Effector CD8-positive, alpha-beta T cell (primary cell): Measurements from ENCODE around the gene CFAP299.

Experiments used
- DNase-seq: peaks from one replicate; lab custom pipeline; 2025; lab: John Stamatoyannopoulos, UW

The CFAP299 gene

DNA sequence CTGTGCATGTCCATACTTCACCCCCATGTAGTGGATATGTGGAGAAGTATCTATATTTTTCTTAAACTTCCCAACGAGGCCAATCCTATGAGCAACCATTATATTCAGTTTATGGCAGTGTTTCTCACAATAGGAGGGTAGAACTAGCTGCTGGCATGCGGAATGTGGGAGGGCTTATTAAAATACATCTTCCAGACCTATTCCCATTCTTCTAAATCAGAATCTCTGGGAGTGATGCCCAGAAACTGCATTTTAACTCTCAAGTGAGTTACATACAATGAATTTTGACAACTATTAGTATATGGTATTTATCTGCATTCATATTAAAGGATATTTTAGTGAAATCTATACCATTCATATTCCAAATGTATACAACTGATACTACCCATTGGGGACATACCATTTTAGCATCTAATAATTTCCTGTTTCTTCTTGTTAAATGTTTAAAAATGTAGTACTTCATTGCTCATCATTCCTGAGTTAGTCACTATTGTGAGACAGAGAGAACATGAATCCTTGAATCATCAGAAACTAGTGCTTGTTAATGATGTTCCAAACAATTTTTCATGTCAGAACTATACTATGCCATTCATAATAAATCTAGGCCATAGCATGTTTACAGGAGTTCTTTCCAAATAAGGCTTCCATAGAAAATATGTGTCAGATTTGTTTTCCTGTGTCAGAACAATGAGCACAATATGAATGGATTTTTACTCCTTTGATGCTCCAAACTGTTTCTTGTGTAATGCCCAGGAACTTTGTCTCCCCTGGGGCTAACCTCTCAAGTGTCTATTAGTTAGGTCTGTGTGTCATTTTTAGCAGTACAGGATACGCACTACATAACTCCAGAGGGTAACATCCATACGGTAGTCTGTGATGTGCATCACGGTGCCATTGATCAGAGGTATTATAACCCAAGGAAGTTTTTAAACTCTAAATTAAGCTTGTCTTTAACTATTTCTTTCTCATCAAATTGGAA is 496.1 kb downstream of the CFAP299 start:
- no peak for DNase-seq

DNA sequence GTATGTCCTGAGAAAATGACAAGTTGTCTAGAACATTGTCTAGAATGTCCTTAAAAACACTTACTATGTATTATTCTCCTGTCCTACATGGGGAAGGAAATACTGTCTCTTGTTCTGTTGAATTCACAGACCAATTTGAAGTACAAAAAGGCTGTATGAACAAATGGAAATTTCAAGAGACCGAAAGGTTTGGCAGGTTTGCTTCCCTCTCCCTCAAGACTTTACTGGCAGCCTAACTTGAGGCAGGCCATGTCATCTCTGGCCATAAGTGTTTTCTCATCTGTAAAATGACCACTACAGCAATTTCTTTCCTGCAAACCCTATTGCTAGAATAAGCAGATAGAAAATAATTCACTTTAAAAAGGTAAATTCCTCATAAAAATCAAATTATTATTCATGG is 503.8 kb downstream of the CFAP299 start:
- no peak for DNase-seq

DNA sequence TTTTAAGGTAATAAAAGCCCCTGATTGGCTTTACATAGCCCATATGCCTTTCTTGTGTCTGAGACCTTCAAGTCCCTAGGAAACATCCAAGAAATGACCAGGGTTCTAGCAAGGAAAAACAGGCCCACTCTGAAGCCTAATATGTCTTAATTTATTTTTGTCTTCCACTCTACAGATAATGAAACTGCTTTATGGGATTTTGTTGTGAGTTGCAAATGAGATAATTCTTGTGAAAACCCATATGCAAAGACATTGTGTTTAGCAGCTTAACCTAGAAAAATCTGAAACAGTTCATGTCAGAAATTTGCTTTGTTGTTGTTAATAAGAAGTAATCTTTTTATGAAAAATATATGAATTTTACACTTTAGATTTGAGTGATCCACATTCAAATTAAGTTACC is 504.3 kb downstream of the CFAP299 start:
- no peak for DNase-seq

DNA sequence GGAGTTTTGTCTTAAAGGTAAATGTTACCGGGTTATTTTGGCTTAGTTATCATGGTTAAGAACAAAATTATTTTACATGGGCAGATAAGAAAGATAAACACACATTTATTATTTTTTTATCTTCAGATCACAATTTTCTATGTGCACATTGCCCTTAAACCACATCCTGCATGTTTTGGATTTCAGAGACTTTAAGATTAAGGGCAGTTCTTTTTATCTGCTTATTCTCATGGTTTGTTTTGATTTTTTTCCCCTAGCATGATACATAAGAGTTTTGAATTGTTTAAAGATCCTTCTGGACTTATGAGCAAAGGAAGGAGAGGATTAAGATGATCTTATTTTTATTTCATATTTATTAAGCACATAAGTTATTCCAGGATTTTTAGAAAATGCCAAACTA is 504.9 kb downstream of the CFAP299 start:
- no peak for DNase-seq

- DNase-seq = no peak
These were observed 506.2 kb downstream of the CFAP299 start for GRCh38 chr4:80841587-80842281.

- DNase-seq = no peak
These were observed 510.7 kb downstream of the CFAP299 start for GRCh38 chr4:80846210-80846609.

DNA sequence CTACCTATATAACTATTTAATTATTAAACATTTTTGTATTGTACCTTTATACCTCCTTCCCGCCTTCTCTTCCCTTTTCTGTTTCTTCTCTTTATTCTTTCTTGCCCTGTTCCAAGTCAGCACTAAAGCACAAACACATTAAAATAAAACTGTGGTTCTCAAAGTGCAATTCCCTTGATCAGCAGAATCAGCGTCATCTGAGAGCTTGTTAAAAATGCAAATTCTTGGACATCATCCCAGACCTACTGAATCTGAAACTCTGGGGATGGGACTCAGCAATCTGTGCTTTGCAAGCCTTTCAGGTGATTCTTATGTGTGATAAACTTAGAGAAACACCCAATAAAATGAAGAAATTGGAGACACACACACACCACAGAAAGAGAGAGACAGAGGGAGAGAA is 516.5 kb downstream of the CFAP299 start:
- DNase-seq = no peak

DNA sequence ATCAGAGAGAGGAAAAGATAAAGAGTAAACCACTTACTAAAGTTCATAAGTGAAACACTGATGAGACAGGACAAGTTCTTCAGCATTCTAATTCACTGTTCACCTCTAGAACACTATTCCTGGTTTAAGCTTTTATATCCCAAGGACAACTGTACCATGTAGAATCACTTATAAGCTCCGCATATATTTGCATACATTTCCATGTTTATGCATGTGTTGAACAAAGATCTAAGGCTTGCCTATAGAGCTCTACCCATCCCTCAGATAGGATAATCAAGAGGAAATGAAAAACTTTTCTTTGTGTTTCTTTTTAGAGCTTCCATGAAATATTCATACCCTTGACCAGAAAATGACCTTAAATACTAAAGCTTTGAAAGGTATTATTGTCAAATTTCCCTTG is 538.0 kb downstream of the CFAP299 start:
- DNase-seq = no peak

- no peak for DNase-seq
These were observed 539.4 kb downstream of the CFAP299 start for GRCh38 chr4:80874979-80875378.

DNA sequence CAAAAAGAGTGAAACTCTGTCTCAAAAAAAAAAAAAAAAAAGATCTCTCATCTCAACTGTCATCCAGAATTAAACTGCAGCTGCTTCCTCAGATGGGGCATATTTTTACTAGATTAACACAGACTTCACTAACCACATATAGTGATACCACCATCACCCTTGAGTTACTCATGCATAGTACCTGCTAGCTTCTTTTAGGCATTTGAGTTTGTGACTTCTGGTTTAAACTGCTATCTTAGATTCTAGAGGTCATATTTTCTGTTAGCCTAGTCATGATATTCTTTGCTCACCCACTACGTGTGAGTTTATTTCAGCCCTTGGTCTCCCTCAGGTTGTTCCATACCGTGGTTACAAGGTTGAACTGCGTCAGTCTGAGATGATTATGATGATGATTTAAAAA is 540.1 kb downstream of the CFAP299 start:
- DNase-seq = no peak

DNA sequence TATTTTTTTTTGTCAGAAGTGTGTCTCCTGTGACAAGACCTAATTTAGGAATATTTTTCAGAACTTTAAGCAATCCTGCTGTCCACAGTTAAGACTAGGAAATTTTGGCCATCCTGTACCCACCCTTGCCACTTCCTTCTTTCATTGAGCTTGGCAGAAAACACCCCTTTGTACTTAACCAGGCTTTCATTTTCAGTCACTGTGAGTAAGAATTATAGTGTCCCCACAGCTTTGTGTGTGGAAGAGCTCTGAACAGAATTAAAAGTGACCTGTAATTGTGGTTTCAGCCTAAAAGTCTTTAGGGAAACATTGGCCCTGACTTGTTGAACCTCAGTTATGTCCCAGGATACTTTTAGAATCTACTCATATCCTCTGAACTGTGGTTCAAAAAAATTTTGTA is 541.3 kb downstream of the CFAP299 start:
- no peak for DNase-seq

DNA sequence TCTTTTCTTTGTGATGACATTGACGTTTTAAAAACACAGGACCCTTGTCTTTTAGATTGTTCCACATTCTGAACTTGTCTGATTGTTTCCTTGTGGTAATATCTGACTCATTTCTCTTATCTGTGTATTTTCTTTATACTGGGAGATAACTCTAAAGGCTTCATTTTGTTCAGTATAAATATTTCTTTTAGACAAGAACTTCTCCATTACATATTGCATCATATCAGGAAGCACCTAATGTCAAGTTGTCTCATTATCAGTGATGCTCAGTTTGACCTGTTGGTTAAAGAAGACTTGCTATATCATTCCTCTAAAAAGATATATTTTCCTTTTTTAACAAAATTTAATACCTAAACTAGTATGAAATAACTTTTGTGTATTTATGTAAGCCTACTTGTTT is 542.7 kb downstream of the CFAP299 start:
- no peak for DNase-seq

DNA sequence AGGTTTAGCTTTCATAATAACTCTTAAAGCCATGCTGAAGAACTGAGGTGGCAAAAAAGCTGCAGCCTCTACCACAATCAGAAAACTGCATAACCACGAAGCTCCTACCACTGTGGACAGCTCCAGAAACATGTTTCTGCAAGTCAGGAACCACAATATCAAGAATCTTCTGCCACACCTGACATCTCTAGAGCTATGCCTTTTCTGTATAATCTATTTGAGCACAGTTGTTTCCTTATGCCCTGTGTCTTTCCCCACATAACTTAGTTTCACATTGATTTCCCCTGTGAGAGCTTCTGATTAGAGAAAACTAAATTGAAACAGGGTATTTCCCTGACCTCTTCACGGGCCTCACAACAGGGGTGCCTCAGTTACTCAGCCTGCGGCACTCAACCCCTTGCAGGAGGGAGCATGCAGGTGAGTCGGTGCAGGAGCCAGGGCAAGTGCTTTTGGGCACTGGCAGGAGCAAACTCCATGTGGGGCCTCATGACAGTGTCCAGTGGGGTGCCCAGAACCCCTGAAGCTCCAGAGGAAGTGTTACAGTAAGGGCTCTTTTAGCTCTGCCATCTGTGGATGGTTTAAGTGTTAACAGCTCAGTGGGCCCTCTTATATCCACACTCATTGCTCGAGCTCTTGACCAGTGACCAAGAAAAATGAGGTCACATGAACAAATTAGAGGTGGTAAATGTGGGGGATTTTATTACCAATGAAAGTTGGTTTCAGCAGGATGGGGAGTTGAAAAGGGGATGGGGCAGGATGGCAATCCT is 562.2 kb downstream of the CFAP299 start:
- DNase-seq = no peak

DNA sequence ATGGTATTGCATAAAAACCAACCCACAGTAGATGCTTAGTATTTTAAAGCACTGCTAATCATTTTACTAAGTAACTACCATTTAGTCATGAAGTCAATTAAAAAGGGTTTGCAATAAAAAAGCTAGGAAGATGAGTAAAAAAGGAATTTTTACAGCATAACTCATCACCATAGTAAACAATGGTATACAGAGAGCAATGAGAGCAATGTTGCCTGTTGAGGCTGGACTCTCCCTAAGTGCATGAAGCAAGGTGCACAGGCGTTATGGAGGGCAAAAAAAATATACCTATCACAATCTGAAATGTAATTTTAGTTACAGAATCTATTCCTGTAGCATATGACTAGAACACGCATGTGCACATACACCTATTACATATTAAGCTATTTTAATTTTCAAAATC is 565.4 kb downstream of the CFAP299 start:
- no peak for DNase-seq

DNA sequence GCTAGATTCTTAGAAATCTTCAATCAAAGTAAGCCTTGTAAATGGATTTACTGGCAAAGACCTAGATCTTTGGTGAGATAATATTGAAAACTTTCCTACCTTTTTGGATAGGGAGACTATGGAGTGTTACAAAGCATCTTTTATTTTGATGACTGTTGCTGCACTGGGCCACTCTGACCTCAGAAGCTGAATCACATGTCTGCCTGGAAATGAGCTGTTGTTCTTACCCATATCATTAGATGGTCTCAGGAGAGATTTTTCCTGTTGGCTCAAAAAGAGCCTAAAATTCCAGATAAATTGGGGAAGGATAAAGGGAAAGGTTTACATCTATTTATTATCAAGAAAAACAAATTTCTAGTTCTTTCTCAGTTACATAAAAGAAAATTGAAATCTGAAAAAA is 567.5 kb downstream of the CFAP299 start:
- DNase-seq = no peak

GRCh38 chr4:80909938-80910337 is 574.4 kb downstream of the CFAP299 start:
- DNase-seq = no peak

GRCh38 chr4:80911458-80911857 is 575.9 kb downstream of the CFAP299 start:
- DNase-seq = no peak

GRCh38 chr4:80912350-80912749 is 576.8 kb downstream of the CFAP299 start:
- DNase-seq = no peak

DNA sequence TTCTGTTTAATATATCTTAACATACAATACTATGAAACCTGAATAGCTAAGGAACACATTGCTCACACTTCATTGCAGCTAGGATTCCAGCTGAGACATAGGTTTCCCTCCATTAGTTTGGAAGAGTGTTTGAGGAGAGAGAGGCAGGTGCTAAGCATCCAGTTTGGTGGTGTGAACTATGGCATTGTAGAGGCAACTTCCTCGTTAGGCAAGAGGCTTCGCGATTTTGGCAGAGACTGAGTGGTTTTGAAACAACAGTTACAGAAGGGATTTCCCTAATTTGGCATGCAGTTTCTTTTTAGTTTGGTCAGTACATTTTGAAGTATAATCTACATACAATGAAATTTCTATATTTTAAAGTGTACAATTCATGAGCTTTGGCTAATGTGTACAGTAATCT is 577.9 kb downstream of the CFAP299 start:
- no peak for DNase-seq

DNA sequence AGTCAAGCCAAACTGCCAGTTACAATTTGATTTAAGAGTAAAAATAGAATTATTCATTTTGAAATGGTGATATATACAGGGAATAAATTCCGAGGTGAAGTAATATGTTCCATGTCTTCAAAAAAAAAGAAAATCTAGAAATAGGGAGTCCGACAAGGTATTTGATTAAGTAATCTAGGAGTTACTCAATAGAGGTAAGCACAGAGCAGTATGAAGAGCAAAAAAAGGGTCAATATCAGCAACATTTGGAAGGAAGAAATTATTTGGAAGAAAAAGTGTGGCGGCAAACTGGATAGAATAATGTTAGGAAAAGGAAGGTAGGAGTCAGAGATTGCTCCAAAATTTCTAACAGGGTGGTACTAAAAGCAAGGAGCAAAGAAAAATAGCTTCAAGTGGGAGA is 581.2 kb downstream of the CFAP299 start:
- no peak for DNase-seq

DNA sequence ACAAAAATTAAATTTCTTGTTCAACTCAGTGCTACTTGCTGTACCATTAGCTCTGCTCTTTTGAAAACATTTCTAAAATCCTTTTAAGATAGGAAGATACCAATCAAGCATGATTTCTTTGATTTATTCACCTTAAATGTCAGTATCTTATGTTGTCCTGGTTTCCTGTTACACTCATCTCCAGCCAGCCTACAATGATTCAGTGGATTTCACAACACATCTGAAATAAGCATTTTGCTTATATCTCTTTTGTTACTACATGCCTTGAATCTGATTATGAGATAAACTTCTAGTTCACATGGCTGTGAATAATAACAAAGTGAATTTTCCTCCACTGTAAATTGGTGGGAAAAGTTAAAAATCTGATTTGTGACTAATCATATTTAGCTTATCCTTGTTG is 582.5 kb downstream of the CFAP299 start:
- no peak for DNase-seq

DNA sequence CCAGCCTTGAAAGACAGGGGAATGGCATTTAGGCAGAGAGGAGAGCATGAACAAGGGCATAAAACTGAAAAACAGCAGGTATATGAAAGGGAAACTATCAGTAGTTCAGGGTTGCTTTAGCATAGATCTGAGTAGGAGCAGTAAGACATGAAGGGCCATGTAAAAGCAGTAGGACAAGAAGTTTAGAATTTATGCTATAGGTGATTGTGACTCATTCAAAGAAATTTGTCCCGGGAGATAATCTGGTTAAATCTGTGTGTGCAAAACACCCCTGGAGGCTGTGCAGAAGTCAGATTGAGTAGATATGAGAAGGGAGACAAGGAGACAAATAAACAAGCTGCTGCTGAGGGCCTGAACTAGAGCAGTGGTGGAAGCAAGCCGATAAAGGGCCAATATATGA is 585.9 kb downstream of the CFAP299 start:
- no peak for DNase-seq

DNA sequence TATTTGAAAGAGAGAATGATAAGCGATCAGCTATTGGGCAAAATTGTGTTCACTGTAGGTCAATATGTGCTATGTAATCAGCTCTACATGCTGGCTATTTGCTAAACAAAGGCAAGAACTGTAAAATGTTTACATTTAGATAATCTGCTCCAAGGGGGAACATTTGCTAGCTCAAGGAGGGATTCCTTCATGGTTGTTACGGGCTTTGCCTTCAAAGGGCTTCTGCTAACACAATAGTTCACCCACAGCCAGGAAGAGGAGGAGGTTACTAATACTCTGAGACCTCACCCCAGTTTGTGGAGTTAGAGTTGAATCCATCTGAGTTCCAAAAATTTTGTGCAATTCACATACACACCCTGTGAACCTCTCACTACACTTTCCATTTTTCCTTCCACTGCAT is 587.4 kb downstream of the CFAP299 start:
- no peak for DNase-seq
